ENCODE measurements around the gene ORAI1. TPM values are rescaled to one million over a fixed set of nuclear protein-coding genes. Genes with fewer than 3 reads are reported as not detected.
A peak's percentile ranks its signal among the peaks of the same experiment; 100 is the strongest.

ORAI1 gene
- total and polyA plus RNA-seq, 10 donors, result 12.9 to 47.5 (median 33.9) TPM

DNA sequence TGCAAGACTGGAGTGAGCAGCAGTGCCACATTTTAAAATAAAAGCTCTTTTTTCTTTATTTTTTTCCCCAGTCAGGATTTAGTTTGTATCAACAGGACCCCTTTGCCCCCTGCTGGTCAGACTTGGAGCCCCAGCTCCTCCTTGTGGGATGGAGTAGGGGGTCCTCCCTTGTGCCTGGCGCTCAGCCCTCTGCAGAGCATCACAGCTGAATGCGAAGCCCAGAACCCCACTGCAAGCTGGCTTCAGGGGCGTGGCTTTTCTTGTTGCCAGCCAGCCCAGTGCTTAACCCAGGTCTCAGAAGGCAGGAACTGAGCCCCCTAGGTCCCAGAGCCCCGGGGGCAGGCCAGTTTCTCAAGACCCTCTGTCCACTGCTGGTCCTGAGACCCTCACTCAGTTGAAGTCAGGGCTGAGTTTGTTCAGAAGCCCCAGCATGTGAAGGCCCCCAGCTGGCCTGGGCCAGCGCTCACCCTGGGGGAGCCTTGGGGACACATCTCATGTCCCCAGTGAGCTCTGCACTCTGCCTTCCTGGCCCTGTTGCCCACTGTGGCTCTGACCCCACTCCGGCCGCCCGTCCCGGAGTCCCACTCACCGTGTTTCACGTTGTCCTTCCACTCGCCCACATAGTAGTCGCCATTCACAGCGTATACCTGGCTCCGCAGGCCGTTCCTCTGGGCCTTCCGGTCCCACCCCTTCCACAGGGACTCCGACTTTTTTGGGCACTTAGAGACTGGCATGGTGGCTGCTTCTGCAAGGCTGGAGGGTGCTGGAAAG, 42.6 kb downstream of the ORAI1 start:
- intact Hi-C loops (cut with DNase I; ENCODE audit: low total_unique reads), result no loop called here
- 88 to 91% (median 91%) methylated on average over 17 to 18 of the region's 18 CpGs for WGBS, 5 donors
- no peaks in the 10 kb centered on the region for H3K27me3 ChIP-seq (replicated peaks in 1 of 7)
- no peaks in the 10 kb centered on the region for H3K9me3 ChIP-seq
- H3K4me3 ChIP-seq, result no peak overlapping the region
- TF ChIP-seq, protein P1, sequence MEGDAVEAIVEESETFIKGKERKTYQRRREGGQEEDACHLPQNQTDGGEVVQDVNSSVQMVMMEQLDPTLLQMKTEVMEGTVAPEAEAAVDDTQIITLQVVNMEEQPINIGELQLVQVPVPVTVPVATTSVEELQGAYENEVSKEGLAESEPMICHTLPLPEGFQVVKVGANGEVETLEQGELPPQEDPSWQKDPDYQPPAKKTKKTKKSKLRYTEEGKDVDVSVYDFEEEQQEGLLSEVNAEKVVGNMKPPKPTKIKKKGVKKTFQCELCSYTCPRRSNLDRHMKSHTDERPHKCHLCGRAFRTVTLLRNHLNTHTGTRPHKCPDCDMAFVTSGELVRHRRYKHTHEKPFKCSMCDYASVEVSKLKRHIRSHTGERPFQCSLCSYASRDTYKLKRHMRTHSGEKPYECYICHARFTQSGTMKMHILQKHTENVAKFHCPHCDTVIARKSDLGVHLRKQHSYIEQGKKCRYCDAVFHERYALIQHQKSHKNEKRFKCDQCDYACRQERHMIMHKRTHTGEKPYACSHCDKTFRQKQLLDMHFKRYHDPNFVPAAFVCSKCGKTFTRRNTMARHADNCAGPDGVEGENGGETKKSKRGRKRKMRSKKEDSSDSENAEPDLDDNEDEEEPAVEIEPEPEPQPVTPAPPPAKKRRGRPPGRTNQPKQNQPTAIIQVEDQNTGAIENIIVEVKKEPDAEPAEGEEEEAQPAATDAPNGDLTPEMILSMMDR (IDR thresholded peaks at IDR 0.05 in 8 of 11, conservative IDR thresholded peaks at IDR 0.05 in 3 of 11), result peak; percentile 29 to 81 (median 66)
- TF ChIP-seq POLR2A (IDR thresholded peaks at IDR 0.05) (no peak), POLR2AphosphoS5 (IDR thresholded peaks at IDR 0.05) (no peak)
- no peak overlapping the region for H3K27ac ChIP-seq
- peaks cover 0 to 27% (median 0%) of the 10 kb centered on the region in 6 donors for H3K36me3 ChIP-seq
- DNase-seq, result peak; percentile 84
- H3K4me1 ChIP-seq, result peaks cover 12 to 81% (median 50%) of the 10 kb centered on the region in 6 donors

DNA sequence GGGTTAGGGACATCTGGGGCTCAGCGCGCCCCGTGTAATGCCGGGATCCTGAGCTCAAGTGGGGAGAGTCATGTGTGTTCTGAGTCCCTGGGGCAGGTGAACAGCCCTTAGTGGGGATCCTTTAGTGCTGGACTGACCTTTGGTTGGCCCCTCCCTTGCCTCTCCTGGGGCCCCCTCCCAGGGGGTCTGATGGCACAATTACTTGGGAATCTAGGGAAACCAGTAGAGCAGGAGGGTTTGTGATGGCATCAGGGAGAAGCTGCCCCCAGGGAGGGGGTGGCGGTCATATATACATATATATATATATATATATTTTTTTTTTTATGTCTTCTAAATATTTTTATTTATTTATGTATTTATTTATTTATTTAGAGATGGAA, 43.2 kb downstream of the ORAI1 start, which contains the start of gene MORN3:
MORN3 (minus strand) TSS at position 134 of the 380 bp plus-strand sequence. CDS start 171 bp downstream, outside the sequence.
- H3K36me3 ChIP-seq, result peaks cover 0 to 27% (median 0%) of the 10 kb centered on the region in 6 donors
- WGBS, 5 donors, result 95 to 99% (median 98%) methylated on average over 5 of the region's 5 CpGs
- no peak within 1 kb of the TSS for H3K27ac ChIP-seq
- no peak within 1 kb of the TSS for H3K4me3 ChIP-seq
- H3K27me3 ChIP-seq (replicated peaks in 1 of 7), result no peaks in the 10 kb centered on the region
- H3K9me3 ChIP-seq, result no peaks in the 10 kb centered on the region
- no peak for TF ChIP-seq POLR2AphosphoS5 (IDR thresholded peaks at IDR 0.05)
- no peak for TF ChIP-seq POLR2A (IDR thresholded peaks at IDR 0.05)
- TF ChIP-seq, protein P1 (IDR thresholded peaks at IDR 0.05 in 8 of 11, conservative IDR thresholded peaks at IDR 0.05 in 3 of 11), result no peak
- intact Hi-C loops (cut with DNase I; ENCODE audit: low total_unique reads), result no loop called here
- DNase-seq, result no peak
- H3K4me1 ChIP-seq, result peaks cover 9 to 77% (median 45%) of the 10 kb centered on the region in 6 donors

DNA sequence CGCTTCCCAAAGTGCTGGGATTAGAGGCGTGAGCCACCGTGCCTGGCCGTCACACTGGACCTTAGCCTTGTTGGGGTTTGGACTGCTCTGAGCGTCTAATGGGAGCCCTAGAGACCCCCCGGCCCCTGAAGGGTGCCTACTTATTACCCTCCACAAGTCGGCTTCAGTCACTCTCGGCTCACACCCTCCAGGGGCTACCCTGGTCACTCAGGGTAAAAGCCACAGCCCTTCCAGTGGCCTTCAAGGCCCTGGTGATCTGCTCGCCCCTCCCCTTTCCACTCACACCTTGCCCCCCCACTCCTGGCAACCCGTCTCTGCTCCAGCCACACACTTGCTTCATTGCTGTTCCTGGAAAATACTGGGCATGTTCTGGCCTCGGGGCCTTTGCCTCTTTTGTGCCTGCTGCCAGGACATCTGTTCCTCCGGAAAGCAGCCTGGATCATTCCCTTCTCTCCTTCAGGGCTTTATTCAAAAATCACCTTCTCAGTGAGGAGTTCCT, 46.7 kb downstream of the ORAI1 start:
- Histone ChIP-seq H3K4me3 (peak overlapping the region in 7 of 8 donors; percentile 43 to 73 (median 57)), H3K27ac (peak overlapping the region; percentile 38 to 85 (median 80)), H3K27me3 (replicated peaks in 1 of 7) (no peaks in the 10 kb centered on the region), H3K4me1 (peaks cover 0 to 41% (median 23%) of the 10 kb centered on the region in 6 donors), H3K9me3 (no peaks in the 10 kb centered on the region), H3K36me3 (peaks cover 0 to 11% (median 0%) of the 10 kb centered on the region in 6 donors)
- TF ChIP-seq POLR2A (IDR thresholded peaks at IDR 0.05), result no peak
- TF ChIP-seq POLR2AphosphoS5 (IDR thresholded peaks at IDR 0.05), result no peak
- TF ChIP-seq, protein P1 (IDR thresholded peaks at IDR 0.05 in 8 of 11, conservative IDR thresholded peaks at IDR 0.05 in 3 of 11), result no peak
- intact Hi-C loops (cut with DNase I; ENCODE audit: low total_unique reads), result no loop called here
- no peak for DNase-seq
- 59 to 76% (median 72%) methylated on average over 12 of the region's 12 CpGs for WGBS, 5 donors

DNA sequence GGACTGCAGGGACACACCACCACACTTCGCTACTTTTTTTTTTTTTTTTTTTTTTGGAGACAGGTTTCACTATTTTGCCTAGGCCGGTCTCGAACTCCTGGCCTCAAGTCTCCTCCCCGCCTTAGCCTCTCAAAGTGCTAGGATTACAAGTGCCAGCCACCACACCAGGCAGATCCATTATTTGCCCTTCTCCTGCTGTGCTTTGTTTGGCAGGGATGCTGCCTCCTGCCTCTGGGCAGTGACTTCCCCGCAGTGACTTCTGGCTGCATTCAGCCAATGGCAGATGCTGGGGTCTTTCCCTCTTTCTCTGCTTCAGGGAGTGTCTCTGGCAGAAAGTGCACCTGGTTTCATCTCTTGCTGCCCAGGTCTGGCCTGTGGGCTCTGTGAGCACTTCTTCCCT, 49.9 kb downstream of the ORAI1 start:
- peaks cover 0 to 24% (median 18%) of the 10 kb centered on the region in 6 donors for H3K4me1 ChIP-seq
- no peaks in the 10 kb centered on the region for H3K36me3 ChIP-seq
- intact Hi-C loops (cut with DNase I; ENCODE audit: low total_unique reads), result no loop called here
- no peak overlapping the region for H3K4me3 ChIP-seq
- WGBS, 5 donors, result 93 to 99% (median 96%) methylated on average over 5 of the region's 5 CpGs
- no peaks in the 10 kb centered on the region for H3K9me3 ChIP-seq
- no peak for DNase-seq
- no peaks in the 10 kb centered on the region for H3K27me3 ChIP-seq (replicated peaks in 1 of 7)
- no peak for TF ChIP-seq POLR2AphosphoS5 (IDR thresholded peaks at IDR 0.05)
- TF ChIP-seq, protein P1 (IDR thresholded peaks at IDR 0.05 in 8 of 11, conservative IDR thresholded peaks at IDR 0.05 in 3 of 11), result no peak
- TF ChIP-seq POLR2A (IDR thresholded peaks at IDR 0.05), result no peak
- no peak overlapping the region for H3K27ac ChIP-seq
